AG04450 (cell line): ENCODE data around the gene RPA1. TPM values are rescaled to one million over a fixed set of nuclear protein-coding genes. Genes with fewer than 3 reads are reported as not detected.

Experiments used
- CTCF ChIA-PET: fragments of 300-600, 350-600 bp; formaldehyde crosslinking; extraction: SDS; loops from one replicate; lab custom pipeline; 2022; ENCODE audit warnings: antibody characterized with exemption, inconsistent platforms; lab: Charles Lee
- POLR2A ChIA-PET: fragments of 350-600 bp; formaldehyde crosslinking; extraction: SDS; loops from one replicate; lab custom pipeline; 2021; ENCODE audit warnings: antibody characterized with exemption, inconsistent platforms; lab: Yijun Ruan, JAX
- DNase-seq: peaks from one replicate; pipeline ENCODE4 v3.0.0-alpha.2; 2011; ENCODE audit warnings: low read depth, low spot score
- H3K27ac ChIP-seq: one replicate; pipeline ENCODE4 v1.5.1; 2012; ENCODE audit warnings: low read depth, low read length, control low read depth
- H3K27me3 ChIP-seq: one replicate; pipeline ENCODE4 v1.6.0; 2012; ENCODE audit warnings: low read length; ENCODE audit not compliant: control insufficient read depth, insufficient read depth
- H3K4me3 ChIP-seq: 2 replicates; pipeline ENCODE4 v1.5.1; 2011; ENCODE audit warnings: mild to moderate bottlenecking, low read depth, low read length, control low read depth
- H3K9me3 ChIP-seq: 2 replicates; pipeline ENCODE4 v1.5.1; 2012; ENCODE audit warnings: low read length; ENCODE audit not compliant: control insufficient read depth, insufficient read depth
- polyA plus RNA-seq: library from polyadenylated mRNA; depleted of rRNA; stranded (reverse); fragments of >200 nt; gene quantifications from 2 replicates; pipeline ENCODE4 v1.2.3, GENCODE V29; 2011
- TF ChIP-seq, protein P1 (sequence below): IDR thresholded peaks from 2 replicates; pipeline ENCODE4 v1.5.1; 2011; ENCODE audit warnings: low read depth, low read length, control low read depth, inconsistent platforms

The RPA1 gene
- polyA plus RNA-seq, 1 experiment = 56.4 TPM

DNA sequence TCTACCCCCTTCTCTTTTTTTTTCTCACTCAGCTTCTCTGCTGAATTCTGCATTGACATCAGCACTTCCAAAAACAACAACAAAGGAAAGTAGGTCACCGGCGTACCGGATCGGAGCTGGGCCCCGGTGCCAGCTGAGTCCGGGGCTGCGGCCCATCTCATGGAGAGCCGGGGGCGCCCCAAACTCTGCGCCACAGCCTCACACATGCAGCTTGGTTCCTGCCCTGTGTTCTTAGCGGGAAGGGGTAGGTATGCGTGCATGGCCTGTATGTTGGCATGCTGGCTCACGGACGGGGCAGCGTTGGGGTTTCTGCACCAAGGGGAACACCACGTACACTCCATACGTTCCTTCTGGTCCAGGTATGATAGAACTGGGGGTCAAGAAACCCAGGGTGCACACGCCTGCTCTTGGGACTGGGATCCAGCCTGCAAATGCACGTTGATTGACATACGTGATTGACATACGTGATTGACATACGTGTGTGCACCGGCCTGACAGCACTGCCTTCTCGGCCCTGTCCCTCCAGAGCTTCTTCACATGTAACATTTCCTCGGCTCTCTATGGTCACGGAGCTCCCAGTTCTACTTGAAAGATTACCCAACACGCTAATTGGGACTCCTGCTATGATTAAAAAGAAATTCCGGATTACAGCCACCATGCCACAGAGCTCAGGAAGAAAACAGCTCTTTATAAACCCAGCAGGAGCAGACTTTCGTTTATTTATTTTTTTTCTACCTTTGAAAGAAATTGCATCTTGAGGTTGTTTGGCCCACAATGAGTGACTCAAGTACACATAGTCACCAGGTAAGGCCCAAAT is 88.7 kb downstream of the RPA1 start:
- CTCF ChIA-PET = interaction anchor here (0.7 to 0.8 kb wide), 2 partner anchors 10 to 53 kb away, joined by 3 read pairs; no protein-coding TSS in a partner anchor
- no peak overlapping the region for H3K27ac ChIP-seq
- no peak overlapping the region for H3K4me3 ChIP-seq
- H3K9me3 ChIP-seq = no peaks in the 10 kb centered on the region
- POLR2A ChIA-PET = no interaction called here
- peaks cover 41% of the 10 kb centered on the region for H3K27me3 ChIP-seq
- TF ChIP-seq, protein P1, sequence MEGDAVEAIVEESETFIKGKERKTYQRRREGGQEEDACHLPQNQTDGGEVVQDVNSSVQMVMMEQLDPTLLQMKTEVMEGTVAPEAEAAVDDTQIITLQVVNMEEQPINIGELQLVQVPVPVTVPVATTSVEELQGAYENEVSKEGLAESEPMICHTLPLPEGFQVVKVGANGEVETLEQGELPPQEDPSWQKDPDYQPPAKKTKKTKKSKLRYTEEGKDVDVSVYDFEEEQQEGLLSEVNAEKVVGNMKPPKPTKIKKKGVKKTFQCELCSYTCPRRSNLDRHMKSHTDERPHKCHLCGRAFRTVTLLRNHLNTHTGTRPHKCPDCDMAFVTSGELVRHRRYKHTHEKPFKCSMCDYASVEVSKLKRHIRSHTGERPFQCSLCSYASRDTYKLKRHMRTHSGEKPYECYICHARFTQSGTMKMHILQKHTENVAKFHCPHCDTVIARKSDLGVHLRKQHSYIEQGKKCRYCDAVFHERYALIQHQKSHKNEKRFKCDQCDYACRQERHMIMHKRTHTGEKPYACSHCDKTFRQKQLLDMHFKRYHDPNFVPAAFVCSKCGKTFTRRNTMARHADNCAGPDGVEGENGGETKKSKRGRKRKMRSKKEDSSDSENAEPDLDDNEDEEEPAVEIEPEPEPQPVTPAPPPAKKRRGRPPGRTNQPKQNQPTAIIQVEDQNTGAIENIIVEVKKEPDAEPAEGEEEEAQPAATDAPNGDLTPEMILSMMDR = no peak
- DNase-seq = no peak

DNA sequence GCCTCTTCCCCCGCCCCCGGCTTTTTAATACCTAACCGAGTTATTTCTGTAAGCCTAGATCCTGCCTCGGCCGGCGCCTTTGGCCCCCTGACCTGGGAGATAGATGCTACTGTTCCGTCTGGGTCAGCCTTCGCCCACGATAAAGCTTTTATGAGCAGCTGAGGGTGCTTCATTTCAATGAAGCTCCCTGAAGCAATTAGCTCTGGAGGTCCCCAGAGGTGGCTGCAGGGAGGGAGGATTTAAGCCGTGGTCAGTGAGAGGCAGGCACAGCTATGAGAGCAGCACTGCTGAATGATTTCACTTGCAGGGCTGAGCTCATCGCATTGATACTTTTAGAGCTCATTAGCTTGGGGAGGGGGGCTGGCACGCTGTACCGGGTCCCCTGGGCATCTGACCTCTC is 89.4 kb downstream of the RPA1 start:
- DNase-seq = no peak
- Histone ChIP-seq H3K9me3 (no peaks in the 10 kb centered on the region), H3K27ac (no peak overlapping the region), H3K27me3 (peaks cover 36% of the 10 kb centered on the region), H3K4me3 (no peak overlapping the region)
- TF ChIP-seq, protein P1 = no peak
- ChIA-PET POLR2A (no interaction called here), CTCF (interaction anchor here (0.8 kb wide), 1 partner anchor 10 kb away, joined by 3 read pairs; no protein-coding TSS in a partner anchor)

DNA sequence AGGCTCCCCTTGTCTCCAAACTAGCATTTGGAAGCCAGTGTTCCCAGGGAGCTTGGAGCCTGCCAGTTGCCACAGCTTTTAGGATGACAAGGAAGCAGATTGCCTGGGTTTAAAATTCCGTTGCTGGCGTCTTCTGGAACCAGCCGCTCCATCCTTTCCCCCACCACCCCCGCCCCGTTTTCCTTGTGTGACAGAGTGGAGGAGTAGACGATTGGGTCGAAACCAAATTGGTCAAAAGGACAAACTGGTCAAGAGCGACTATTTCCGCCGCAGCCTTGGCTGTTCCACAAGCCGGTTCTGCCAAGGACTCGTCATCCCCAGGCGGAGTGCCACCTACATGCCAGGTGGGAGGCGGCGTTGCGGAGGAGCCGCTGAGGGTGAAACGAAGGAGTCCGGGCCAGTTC is 91.1 kb downstream of the RPA1 start:
- Histone ChIP-seq H3K4me3 (no peak overlapping the region), H3K27me3 (peaks cover 23% of the 10 kb centered on the region), H3K9me3 (no peaks in the 10 kb centered on the region), H3K27ac (no peak overlapping the region)
- no peak for DNase-seq
- TF ChIP-seq, protein P1 = no peak
- CTCF ChIA-PET = no interaction called here
- POLR2A ChIA-PET = no interaction called here

DNA sequence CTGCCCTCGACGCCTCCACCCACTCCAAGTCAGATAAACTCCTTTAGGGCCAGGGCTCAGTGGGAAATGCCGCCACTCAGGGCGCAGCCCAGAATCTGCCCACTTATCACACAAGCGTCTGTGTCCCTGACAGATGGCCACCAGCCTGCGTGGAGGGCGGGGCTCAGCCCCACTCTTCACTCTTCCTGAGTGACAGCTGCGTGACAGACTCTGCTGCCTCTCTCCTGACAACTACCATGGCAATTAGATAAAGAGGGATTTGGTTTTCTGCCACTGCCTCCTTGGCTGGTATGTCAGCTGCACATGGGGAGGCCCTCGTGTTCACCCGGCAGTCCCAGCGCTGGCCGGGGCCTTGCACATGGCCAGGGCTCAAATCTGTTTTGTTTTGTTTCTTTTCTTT is 99.2 kb downstream of the RPA1 start:
- Histone ChIP-seq H3K9me3 (no peaks in the 10 kb centered on the region; the same call in 1 of the 2 replicates), H3K27me3 (peaks cover 40% of the 10 kb centered on the region), H3K27ac (no peak overlapping the region), H3K4me3 (no peak overlapping the region)
- ChIA-PET CTCF (no interaction called here), POLR2A (no interaction called here)
- no peak for DNase-seq
- TF ChIP-seq, protein P1 = no peak

DNA sequence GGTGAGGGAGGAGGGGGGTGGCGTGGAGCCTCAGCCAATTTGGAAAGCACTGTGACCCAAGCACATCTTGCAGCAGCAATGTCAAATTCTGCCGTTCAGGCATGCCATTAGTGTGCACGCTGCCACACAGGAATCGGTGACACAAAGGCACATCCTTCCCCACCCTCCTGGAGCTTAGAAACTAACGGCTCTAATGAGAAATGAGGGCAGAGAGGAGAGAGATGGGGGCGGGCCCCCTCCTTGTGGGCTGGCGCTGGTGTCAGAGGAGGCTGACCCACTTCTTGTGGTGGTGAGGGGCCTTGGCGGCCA is 100.5 kb downstream of the RPA1 start:
- ChIA-PET CTCF (interaction anchor here (0.9 kb wide), 1 partner anchor 96 kb away, joined by 3 read pairs; no protein-coding TSS in a partner anchor), POLR2A (no interaction called here)
- Histone ChIP-seq H3K27ac (no peak overlapping the region), H3K4me3 (no peak overlapping the region), H3K27me3 (peaks cover 47% of the 10 kb centered on the region), H3K9me3 (no peaks in the 10 kb centered on the region; the same call in 1 of the 2 replicates)
- DNase-seq = no peak
- TF ChIP-seq, protein P1 = no peak
